Panc1 (cell line): ENCODE results near the gene PLEKHF1. TPM values are rescaled to one million over a fixed set of nuclear protein-coding genes. Genes with fewer than 3 reads are reported as not detected.
"Not testable (repeated sequence)": the region's sequence is repeated elsewhere in the genome, so short reads cannot be mapped to it uniquely, and the experiment has no call there.

ENCODE experiments used
- ATAC-seq: fragments of 200-7000 bp; cut with Tn5 transposase; 2 replicates; pipeline ENCODE4 v1.9.1; 2020; ENCODE audit warnings: mild to moderate bottlenecking, moderate library complexity
- BruUV-seq: library from RNA; stranded (reverse); fragments of 400-500 nt; replicated peaks from 2 replicates; lab custom pipeline; 2021; lab: Mats Ljungman, UMichigan
- CTCF ChIA-PET: fragments of 300-600 bp; sonication (Branson Sonifier 250); formaldehyde crosslinking; loops from one replicate; lab custom pipeline; 2022; ENCODE audit warnings: antibody characterized with exemption; lab: Charles Lee
- POLR2A ChIA-PET: fragments of 300-600 bp; sonication (Branson Sonifier 250); formaldehyde crosslinking; loops from one replicate; lab custom pipeline; 2022; ENCODE audit warnings: antibody characterized with exemption; lab: Charles Lee
- DNase-seq: peaks from one replicate; pipeline ENCODE4 v3.0.0-alpha.2; 2010; ENCODE audit warnings: low read depth, low spot score
- H3K27ac ChIP-seq: 2 replicates; pipeline ENCODE4 v1.5.1; 2011; ENCODE audit warnings: mild to moderate bottlenecking, low read length, inconsistent platforms
- H3K27me3 ChIP-seq: fragments of 200-500 bp; sonication (Bioruptor generic); 2 replicates; pipeline ENCODE4 v1.6.0; 2014; ENCODE audit warnings: low read length, inconsistent platforms; ENCODE audit not compliant: control insufficient read depth, insufficient read depth
- H3K36me3 ChIP-seq: fragments of 200-500 bp; sonication (Bioruptor generic); 2 replicates; pipeline ENCODE4 v1.5.1; 2014; ENCODE audit warnings: inconsistent platforms, mild to moderate bottlenecking, low read length, moderate library complexity; ENCODE audit not compliant: control insufficient read depth, insufficient read depth
- H3K4me1 ChIP-seq: 2 replicates; pipeline ENCODE4 v1.5.1; 2011; ENCODE audit warnings: inconsistent platforms, mild to moderate bottlenecking, low read length, moderate library complexity; ENCODE audit not compliant: control insufficient read depth, insufficient read depth
- H3K4me3 ChIP-seq, 2 experiments: 2 replicates each; pipeline ENCODE4 v1.5.1; 2011 to 2012; ENCODE audit warnings: low read depth in 2 of 2, low read length in 2 of 2, mild to moderate bottlenecking in 2 of 2, inconsistent platforms in 1 of 2, moderate library complexity in 1 of 2
- H3K9me3 ChIP-seq: fragments of 200-500 bp; sonication (Bioruptor generic); 2 replicates; pipeline ENCODE4 v1.5.1; 2014; ENCODE audit warnings: low read depth, mild to moderate bottlenecking, inconsistent platforms, low read length, moderate library complexity; ENCODE audit not compliant: control insufficient read depth, insufficient read depth
- CTCF ChIP-seq: fragments of 450-650 bp; IDR thresholded peaks from 2 replicates; pipeline ENCODE4 v1.5.1; 2017; ENCODE audit warnings: mild to moderate bottlenecking
- POLR2AphosphoS5 ChIP-seq: IDR thresholded peaks from 2 replicates; pipeline ENCODE4 v1.6.1; 2012; ENCODE audit warnings: mild to moderate bottlenecking, low read depth, low read length, moderate library complexity
- REST ChIP-seq, 2 experiments: IDR thresholded peaks; 2 replicates each; pipeline ENCODE4 v1.6.1; 2011 to 2012; ENCODE audit warnings: low read depth in 2 of 2, control low read depth in 1 of 2, low read length in 1 of 2, mild to moderate bottlenecking in 1 of 2, moderate library complexity in 1 of 2; ENCODE audit not compliant: insufficient read depth in 1 of 2
- SIN3A ChIP-seq: IDR thresholded peaks from 2 replicates; pipeline ENCODE4 v1.6.1; 2012; ENCODE audit warnings: low read depth, mild to moderate bottlenecking, low read length, moderate library complexity, borderline replicate concordance; ENCODE audit not compliant: insufficient read depth
- TCF7L2 ChIP-seq: IDR thresholded peaks from 2 replicates; pipeline ENCODE4 v1.6.1; 2011; ENCODE audit warnings: mild to moderate bottlenecking, low read depth, low read length, inconsistent platforms
- in situ Hi-C: cut with HindIII; loops from 2 replicates; pipeline ENCODE4 v1.10.0; 2016; ENCODE audit warnings: low sequenced_read_pairs, low pct_unique_long_range_greater_than_20kb
- intact Hi-C: fragments of 100-400 bp; cut with micrococcal nuclease; formaldehyde crosslinking; loops from one replicate; pipeline ENCODE4 v1.10.0; 2022; ENCODE audit not compliant: unreplicated experiment
- total RNA-seq: library from RNA; stranded (reverse); gene quantifications from one replicate; pipeline ENCODE4 v1.2.1, GENCODE V29; 2021; ENCODE audit not compliant: unreplicated experiment

The PLEKHF1 gene
- total RNA-seq, 1 experiment from 2014 or later, result 22.4 TPM

DNA sequence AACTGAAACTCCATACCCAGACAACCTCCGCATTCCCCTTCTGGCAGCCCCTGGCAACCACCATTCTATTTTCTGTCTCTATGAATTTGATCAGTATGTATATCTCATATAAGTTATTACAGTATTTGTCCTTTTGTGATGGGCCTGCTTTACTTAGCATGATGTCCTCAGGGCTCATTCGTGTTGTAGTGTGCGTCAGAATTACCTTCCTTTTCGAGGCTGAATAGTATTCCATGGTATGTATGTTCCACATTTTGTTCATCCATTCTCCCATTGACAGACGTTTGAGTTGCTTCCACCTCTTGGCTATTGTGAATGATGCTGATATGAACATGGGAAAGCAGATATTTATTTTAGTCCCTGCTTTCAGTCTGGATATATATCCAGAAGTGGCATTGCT is 5.0 kb downstream of the PLEKHF1 start:
- TF ChIP-seq REST (IDR thresholded peaks at IDR 0.05; ENCODE audit: insufficient read depth in 1 of 2, low read depth in 2 of 2, low read length in 1 of 2) (no peak), SIN3A (no peak), TCF7L2 (no peak), CTCF (no peak), POLR2AphosphoS5 (no peak)
- DNase-seq (no peak), ATAC-seq (no peak)
- intact Hi-C loops, result no loop called here
- H3K4me1 ChIP-seq, result peaks cover 36% of the 10 kb centered on the region
- H3K36me3 ChIP-seq, result no peaks in the 10 kb centered on the region
- H3K9me3 ChIP-seq, result no peaks in the 10 kb centered on the region
- no peak overlapping the region for H3K4me3 ChIP-seq
- no TSS peak for BruUV-seq
- CTCF ChIA-PET, result no interaction called here
- in situ Hi-C loops, result no loop called here
- POLR2A ChIA-PET, result no interaction called here
- H3K27me3 ChIP-seq, result no peaks in the 10 kb centered on the region
- no peak overlapping the region for H3K27ac ChIP-seq

- BruUV-seq, H3K9me3 ChIP-seq, in situ Hi-C loops, H3K4me3 ChIP-seq, H3K27me3 ChIP-seq, H3K27ac ChIP-seq, intact Hi-C loops, CTCF ChIA-PET, DNase-seq, H3K36me3 ChIP-seq, ATAC-seq: not testable (repeated sequence)
- POLR2A ChIA-PET, result interaction anchor here (0.6 kb wide), 1 partner anchor 14 kb away, joined by 7 read pairs; no protein-coding TSS in a partner anchor
- peaks cover 36% of the 10 kb centered on the region for H3K4me1 ChIP-seq
Measured at GRCh38 chr19:29671026-29671392, 5.7 kb downstream of the PLEKHF1 start.

DNA sequence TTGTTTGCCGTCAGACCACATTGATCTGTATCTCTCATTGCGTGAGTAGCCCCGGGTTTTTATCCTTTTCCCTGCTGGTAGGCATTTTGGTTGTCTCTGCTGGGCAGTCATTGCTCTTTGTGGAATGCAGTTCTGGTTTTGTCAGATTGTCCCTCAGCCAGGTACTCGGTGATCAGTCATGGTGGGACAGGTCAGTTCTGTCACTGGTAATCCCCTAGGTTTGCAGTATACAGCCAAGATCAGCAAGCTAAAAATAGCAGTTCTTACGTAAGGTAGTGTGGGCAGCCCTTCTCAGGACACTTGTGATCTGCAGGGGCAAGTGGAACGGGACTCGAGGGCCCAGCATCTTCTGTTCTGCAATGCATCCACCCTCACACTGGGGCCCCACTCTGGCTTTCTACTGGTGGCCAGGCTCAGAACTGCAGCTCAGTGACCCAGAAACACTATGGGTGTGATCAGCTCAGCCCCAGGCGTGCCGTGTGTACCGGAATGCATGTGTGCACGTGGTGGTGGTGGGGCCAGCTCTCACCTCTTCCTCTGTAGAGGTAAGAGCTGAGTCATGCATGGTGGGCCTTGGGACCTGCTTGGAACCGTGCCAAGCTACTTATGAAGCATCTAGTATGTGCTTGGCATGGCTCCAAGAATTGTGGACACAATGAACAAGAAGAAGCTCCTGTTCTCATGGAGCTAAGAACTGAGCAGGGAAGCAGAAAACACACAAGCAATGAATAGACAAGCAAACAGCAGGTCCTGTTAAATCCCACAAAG is 6.3 kb downstream of the PLEKHF1 start:
- Histone ChIP-seq H3K27ac (no peak overlapping the region), H3K27me3 (no peaks in the 10 kb centered on the region), H3K36me3 (no peaks in the 10 kb centered on the region), H3K4me1 (peaks cover 36% of the 10 kb centered on the region), H3K4me3 (no peak overlapping the region), H3K9me3 (no peaks in the 10 kb centered on the region)
- in situ Hi-C loops (no loop called here), intact Hi-C loops (no loop called here)
- ATAC-seq (0 out of 2 replicates have a peak, but pooled peaks have one; percentile 20), DNase-seq (no peak)
- no peak for TF ChIP-seq POLR2AphosphoS5
- no peak for TF ChIP-seq SIN3A
- no peak for TF ChIP-seq REST (IDR thresholded peaks at IDR 0.05; ENCODE audit: insufficient read depth in 1 of 2, low read depth in 2 of 2, low read length in 1 of 2)
- POLR2A ChIA-PET, result interaction anchor here (0.6 kb wide), 1 partner anchor 13 kb away, joined by 7 read pairs; no protein-coding TSS in a partner anchor
- CTCF ChIA-PET, result no interaction called here
- BruUV-seq, result no TSS peak
